B cell (primary cell): ENCODE data around the gene MED27. TPM values are rescaled to one million over a fixed set of nuclear protein-coding genes. Genes with fewer than 3 reads are reported as not detected.

Experiments
- ATAC-seq: fragments of 200-7000 bp; cut with Tn5 transposase; one replicate; pipeline ENCODE4 v1.10.0; 2021; ENCODE audit warnings: low read depth, mild to moderate bottlenecking, moderate number of reproducible peaks, moderate library complexity
- CTCF ChIA-PET: fragments of 350-600 bp; sonication (Branson Sonifier 250); formaldehyde crosslinking; loops from one replicate; lab custom pipeline; 2021; ENCODE audit warnings: antibody characterized with exemption, inconsistent platforms; lab: Charles Lee
- POLR2A ChIA-PET: fragments of 350-600 bp; sonication (Branson Sonifier 250); formaldehyde crosslinking; loops from one replicate; lab custom pipeline; 2021; ENCODE audit warnings: antibody characterized with exemption; lab: Charles Lee
- DNase-seq: peaks from one replicate; pipeline ENCODE4 v3.0.0; 2013
- H2AFZ ChIP-seq: 2 replicates; pipeline ENCODE4 v1.6.1; 2012; ENCODE audit warnings: mild to moderate bottlenecking, low read depth, low read length; ENCODE audit not compliant: insufficient read depth, poor library complexity, severe bottlenecking
- H3K27ac ChIP-seq, 2 donors: 1 replicate in 1 of 2; 2 replicates in 1 of 2; pipeline ENCODE4 v1.5.1; 2012 to 2013; ENCODE audit warnings: low read length in 2 of 2, mild to moderate bottlenecking in 2 of 2, moderate library complexity in 1 of 2
- H3K27me3 ChIP-seq, 4 experiments: fragments of 200-600 bp in 1 of 4; sonication (generic) in 1 of 4; replicated peaks in 1 of 4; 1 replicate in 2 of 4; 2 replicates in 2 of 4; pipeline versions ENCODE4 v1.6.1 to v1.7.0; 2013 to 2016; ENCODE audit warnings: low read length in 3 of 4, mild to moderate bottlenecking in 2 of 4, mixed read lengths in 1 of 4, moderate library complexity in 1 of 4; ENCODE audit not compliant: insufficient read depth in 4 of 4, control insufficient read depth in 3 of 4; ENCODE audit errors: control extremely low read depth in 1 of 4
- H3K36me3 ChIP-seq, 2 experiments: replicated peaks in 1 of 2; 1 replicate in 1 of 2; 2 replicates in 1 of 2; pipeline versions ENCODE4 v1.6.1 to v1.7.1; 2013; ENCODE audit warnings: low read length in 1 of 2; ENCODE audit not compliant: insufficient read depth in 2 of 2, control insufficient read depth in 1 of 2; ENCODE audit errors: control extremely low read depth in 1 of 2, extremely low read depth in 1 of 2
- H3K4me1 ChIP-seq, 2 donors: fragments of 200-600 bp in 1 of 2; sonication (generic) in 1 of 2; 1 replicate in 1 of 2; 2 replicates in 1 of 2; pipeline versions ENCODE4 v1.5.1 to v1.6.1; 2013 to 2017; ENCODE audit warnings: low read length in 2 of 2; ENCODE audit not compliant: control insufficient read depth in 2 of 2, insufficient read depth in 2 of 2
- H3K4me2 ChIP-seq: replicated peaks from 2 replicates; pipeline ENCODE3; 2012; ENCODE audit warnings: mild to moderate bottlenecking, low read depth, low read length; ENCODE audit not compliant: poor library complexity, severe bottlenecking
- H3K4me3 ChIP-seq, 5 experiments: fragments of 200-600 bp in 1 of 5; sonication (generic) in 1 of 5; 1 replicate in 3 of 5; 2 replicates in 2 of 5; pipeline versions ENCODE4 v1.5.1 to v1.7.0; 2011 to 2016; ENCODE audit warnings: low read length in 4 of 5, mild to moderate bottlenecking in 4 of 5, low read depth in 2 of 5, control low read depth in 1 of 5, moderate library complexity in 1 of 5; ENCODE audit not compliant: insufficient read depth in 1 of 5; ENCODE audit errors: control extremely low read depth in 1 of 5, extremely low read depth in 1 of 5
- H3K79me2 ChIP-seq: fragments of 200-600 bp; sonication (generic); one replicate; pipeline ENCODE4 v1.6.0; 2016; ENCODE audit warnings: low read length; ENCODE audit not compliant: control insufficient read depth, insufficient read depth
- H3K9ac ChIP-seq: fragments of 200-600 bp; sonication (generic); 2 replicates; pipeline ENCODE4 v1.6.1; 2017; ENCODE audit warnings: mild to moderate bottlenecking, low read length, moderate library complexity
- H3K9me3 ChIP-seq, 3 donors: one replicate each; pipeline versions ENCODE4 v1.6.1 to v1.7.1; 2013; ENCODE audit warnings: low read length in 2 of 3; ENCODE audit not compliant: control insufficient read depth in 2 of 3, insufficient read depth in 1 of 3; ENCODE audit errors: control extremely low read depth in 1 of 3
- H4K20me1 ChIP-seq: 2 replicates; pipeline ENCODE4 v1.6.0; 2012; ENCODE audit warnings: mild to moderate bottlenecking, low read length; ENCODE audit not compliant: insufficient read depth, control insufficient read depth, poor library complexity, severe bottlenecking
- H3K27ac Mint-ChIP-seq: one replicate; pipeline ENCODE4 v1.8.0; 2021; ENCODE audit warnings: mixed read lengths
- H3K27me3 Mint-ChIP-seq: one replicate; pipeline ENCODE4 v1.8.0; 2021; ENCODE audit warnings: mixed read lengths
- H3K4me1 Mint-ChIP-seq: one replicate; pipeline ENCODE4 v1.8.0; 2021; ENCODE audit warnings: mixed read lengths
- H3K4me3 Mint-ChIP-seq: one replicate; pipeline ENCODE4 v1.8.0; 2021; ENCODE audit warnings: mixed read lengths
- H3K9me3 Mint-ChIP-seq: one replicate; pipeline ENCODE4 v1.8.0; 2022; ENCODE audit warnings: mixed read lengths; ENCODE audit not compliant: insufficient read depth
- CTCF ChIP-seq: fragments of 200-600 bp; IDR thresholded peaks from one replicate; pipeline ENCODE4 v1.8.0; 2022; ENCODE audit warnings: antibody characterized with exemption, mild to moderate bottlenecking
- EZH2 ChIP-seq: IDR thresholded peaks from 2 replicates; pipeline ENCODE4 v1.6.1; 2012; ENCODE audit warnings: borderline replicate concordance, low read depth, mild to moderate bottlenecking, moderate library complexity, low read length; ENCODE audit not compliant: insufficient read depth, poor library complexity, severe bottlenecking
- WGBS: methylation state at CpG from one replicate; pipeline ENCODE4 v1.1.5; 2013; ENCODE audit warnings: missing lambda C conversion rate; ENCODE audit not compliant: insufficient coverage; 5-methylcytosine and 5-hydroxymethylcytosine counted together
- intact Hi-C: fragments of 100-400 bp; cut with micrococcal nuclease; formaldehyde crosslinking; loops from one replicate; pipeline ENCODE4 v1.10.0; 2022
- polyA plus RNA-seq: library from polyadenylated mRNA; depleted of rRNA; stranded (reverse); fragments of >200 nt; gene quantifications from 2 replicates; pipeline ENCODE4 v1.2.3, GENCODE V29; 2012
- total RNA-seq, 2 donors: library from RNA; stranded (reverse); fragments of 120-200 nt in 1 of 2; gene quantifications; 1 replicate in 1 of 2; 2 replicates in 1 of 2; pipeline versions ENCODE4 v1.2.3 to v1.2.4, GENCODE V29; 2013 to 2022

MED27 gene
- total and polyA plus RNA-seq, 2 donors (not counting 1 experiment from before 2014, with no cell fraction given): 17.4 to 17.7 TPM

- CTCF ChIA-PET: no interaction called here
- ATAC-seq (no peak), DNase-seq (no peak)
- Histone ChIP-seq H3K27ac (no peak overlapping the region), H3K79me2 (peaks cover 93% of the 10 kb centered on the region), H3K9ac (no peak overlapping the region), H4K20me1 (peaks cover 56% of the 10 kb centered on the region), H3K4me2 (no peak overlapping the region), H3K4me3 (no peak overlapping the region), H2AFZ (no peak overlapping the region), H3K36me3 (peaks cover 0 to 13% of the 10 kb centered on the region in 2 experiments), H3K9me3 (no peaks in the 10 kb centered on the region), H3K4me1 (no peaks in the 10 kb centered on the region), H3K27me3 (no peaks in the 10 kb centered on the region)
- intact Hi-C loops: no loop called here
- Mint-ChIP-seq H3K4me3 (no peak overlapping the region), H3K9me3 (no peaks in the 10 kb centered on the region), H3K27me3 (no peaks in the 10 kb centered on the region), H3K27ac (no peak overlapping the region), H3K4me1 (peaks cover 4% of the 10 kb centered on the region)
- WGBS: 94% methylated on average over 2 of the region's 3 CpGs
- no peak for TF ChIP-seq CTCF
- TF ChIP-seq EZH2: no peak
- POLR2A ChIA-PET: no interaction called here
These were observed 13.2 kb downstream of the MED27 start for GRCh38 chr9:132066511-132066910.

GRCh38 chr9:132066057-132066456, 13.6 kb downstream of the MED27 start:
- Histone ChIP-seq H3K27ac (no peak overlapping the region), H3K79me2 (peaks cover 93% of the 10 kb centered on the region), H3K36me3 (peaks cover 0 to 9% of the 10 kb centered on the region in 2 experiments), H3K4me1 (no peaks in the 10 kb centered on the region), H3K4me2 (no peak overlapping the region), H3K27me3 (no peaks in the 10 kb centered on the region), H3K9ac (no peak overlapping the region), H3K9me3 (no peaks in the 10 kb centered on the region), H4K20me1 (peaks cover 56% of the 10 kb centered on the region), H3K4me3 (no peak overlapping the region), H2AFZ (no peak overlapping the region)
- DNase-seq (no peak), ATAC-seq (no peak)
- POLR2A ChIA-PET: no interaction called here
- no peaks in the 10 kb centered on the region for H3K9me3 Mint-ChIP-seq
- no peak overlapping the region for H3K4me3 Mint-ChIP-seq
- no peaks in the 10 kb centered on the region for H3K27me3 Mint-ChIP-seq
- 98% methylated on average over 11 of the region's 11 CpGs for WGBS
- CTCF ChIA-PET: no interaction called here
- H3K4me1 Mint-ChIP-seq: no peaks in the 10 kb centered on the region
- intact Hi-C loops: no loop called here
- no peak overlapping the region for H3K27ac Mint-ChIP-seq
- TF ChIP-seq CTCF (no peak), EZH2 (no peak)
